Measurements from ENCODE around the gene CDCP1.

DNA sequence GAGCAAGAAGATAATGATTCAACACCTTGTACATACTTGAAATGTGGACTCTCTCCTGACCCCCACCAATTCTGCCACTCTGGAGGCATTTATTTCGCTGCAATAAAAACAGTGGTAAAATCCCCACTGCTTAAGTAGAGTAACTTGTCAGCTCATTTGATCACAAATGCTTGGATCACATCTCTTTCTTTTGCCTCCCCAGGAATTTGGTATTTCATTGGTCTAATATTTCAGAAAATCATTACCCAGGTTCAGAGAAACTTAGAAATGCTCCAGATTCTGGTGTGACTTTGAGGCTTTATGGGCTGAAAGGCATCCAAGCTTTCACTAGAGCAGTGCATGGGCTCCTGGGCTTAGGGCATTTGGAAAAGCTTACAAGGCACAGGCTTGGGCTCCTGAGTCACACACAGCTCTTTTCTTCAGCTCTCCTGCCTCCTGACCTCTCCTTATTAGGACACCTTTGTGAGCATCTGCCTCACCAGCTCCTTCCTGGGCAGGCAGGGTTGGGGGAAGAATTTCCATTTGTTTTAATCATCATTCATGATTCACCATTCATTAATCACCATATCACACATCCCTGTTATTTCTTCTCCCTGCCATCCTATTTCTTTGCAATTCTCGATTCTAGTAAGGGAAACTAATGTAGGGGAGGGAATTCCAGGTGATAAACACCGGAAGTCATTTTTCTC lies 22.5 kb downstream of the CDCP1 start:
- no peak for TF ChIP-seq CTCF (IDR thresholded peaks at IDR 0.05)
- TF ChIP-seq POLR2A (IDR thresholded peaks at IDR 0.05; ENCODE audit: low read depth): no peak
- TF ChIP-seq POLR2AphosphoS5 (IDR thresholded peaks at IDR 0.05): peak; percentile 53 to 70
